Caco-2 (cell line): ENCODE results near the gene MED25. TPM values are rescaled to one million over a fixed set of nuclear protein-coding genes. Genes with fewer than 3 reads are reported as not detected.

ENCODE experiments used
- BruUV-seq: library from RNA; stranded (reverse); fragments of 400-500 nt; replicated peaks from 2 replicates; lab custom pipeline; 2021; lab: Mats Ljungman, UMichigan
- CTCF ChIA-PET: fragments of 300-600 bp; sonication (Branson Sonifier 250); formaldehyde crosslinking; loops from one replicate; lab custom pipeline; 2022; ENCODE audit warnings: antibody characterized with exemption; lab: Charles Lee
- POLR2A ChIA-PET: fragments of 300-600 bp; sonication (Branson Sonifier 250); formaldehyde crosslinking; loops from one replicate; lab custom pipeline; 2022; ENCODE audit warnings: antibody characterized with exemption; lab: Charles Lee
- DNase-seq, 2 experiments: peaks; one replicate each; pipeline versions ENCODE4 v3.0.0 to v3.0.0-alpha.2; 2020 to 2022
- H3K27me3 ChIP-seq: replicated peaks from 2 replicates; pipeline ENCODE4 v1.6.0; 2011; ENCODE audit warnings: low read length; ENCODE audit not compliant: control insufficient read depth, insufficient read depth
- H3K36me3 ChIP-seq: 2 replicates; pipeline ENCODE4 v1.5.1; 2011; ENCODE audit warnings: low read length; ENCODE audit not compliant: control insufficient read depth, insufficient read depth
- H3K4me1 ChIP-seq: fragments of 250-450 bp; sonication (Bioruptor Pico); 2 replicates; pipeline ENCODE4 v1.5.1; 2020; ENCODE audit warnings: mild to moderate bottlenecking
- H3K4me3 ChIP-seq: 2 replicates; pipeline ENCODE4 v1.5.1; 2011; ENCODE audit warnings: low read depth, mild to moderate bottlenecking, control low read depth, low read length
- H3K9me3 ChIP-seq: fragments of 250-450 bp; sonication (Bioruptor Pico); 2 replicates; pipeline ENCODE4 v1.5.1; 2020; ENCODE audit warnings: mild to moderate bottlenecking, moderate library complexity
- H3K27ac Mint-ChIP-seq: one replicate; pipeline ENCODE4 v1.8.0; 2022; ENCODE audit warnings: mixed read lengths; ENCODE audit not compliant: unreplicated experiment
- H3K27me3 Mint-ChIP-seq: one replicate; pipeline ENCODE4 v1.8.0; 2022; ENCODE audit warnings: mixed read lengths; ENCODE audit not compliant: insufficient read depth, unreplicated experiment
- H3K36me3 Mint-ChIP-seq: one replicate; pipeline ENCODE4 v1.8.0; 2022; ENCODE audit warnings: mild to moderate bottlenecking, mixed read lengths; ENCODE audit not compliant: insufficient read depth, unreplicated experiment
- H3K4me1 Mint-ChIP-seq: one replicate; pipeline ENCODE4 v1.8.0; 2022; ENCODE audit warnings: low read depth, mixed read lengths; ENCODE audit not compliant: unreplicated experiment
- H3K4me3 Mint-ChIP-seq: one replicate; pipeline ENCODE4 v1.8.0; 2022; ENCODE audit warnings: mild to moderate bottlenecking, moderate library complexity, mixed read lengths; ENCODE audit not compliant: unreplicated experiment
- H3K9me3 Mint-ChIP-seq: one replicate; pipeline ENCODE4 v1.8.0; 2022; ENCODE audit warnings: mixed read lengths; ENCODE audit not compliant: unreplicated experiment
- intact Hi-C: fragments of 100-400 bp; cut with micrococcal nuclease; formaldehyde crosslinking; loops from one replicate; pipeline ENCODE4 v1.10.0; 2022; ENCODE audit not compliant: unreplicated experiment
- total RNA-seq: library from RNA; stranded (reverse); gene quantifications from 2 replicates; pipeline ENCODE4 v1.2.3, GENCODE V29; 2022
- TF ChIP-seq, protein P1 (sequence below), 2 experiments: fragments of 200-600 bp in 1 of 2; IDR thresholded peaks; 1 replicate in 1 of 2; 2 replicates in 1 of 2; pipeline versions ENCODE4 v1.5.1 to v1.8.0; 2011 to 2022; ENCODE audit warnings: antibody characterized with exemption in 1 of 2, control low read depth in 1 of 2, inconsistent platforms in 1 of 2, low read depth in 1 of 2, low read length in 1 of 2, mild to moderate bottlenecking in 1 of 2, moderate library complexity in 1 of 2; ENCODE audit not compliant: insufficient read depth in 1 of 2, severe bottlenecking in 1 of 2, unreplicated experiment in 1 of 2

Gene MED25
- total RNA-seq, 1 experiment from 2014 or later, result 102 TPM

DNA sequence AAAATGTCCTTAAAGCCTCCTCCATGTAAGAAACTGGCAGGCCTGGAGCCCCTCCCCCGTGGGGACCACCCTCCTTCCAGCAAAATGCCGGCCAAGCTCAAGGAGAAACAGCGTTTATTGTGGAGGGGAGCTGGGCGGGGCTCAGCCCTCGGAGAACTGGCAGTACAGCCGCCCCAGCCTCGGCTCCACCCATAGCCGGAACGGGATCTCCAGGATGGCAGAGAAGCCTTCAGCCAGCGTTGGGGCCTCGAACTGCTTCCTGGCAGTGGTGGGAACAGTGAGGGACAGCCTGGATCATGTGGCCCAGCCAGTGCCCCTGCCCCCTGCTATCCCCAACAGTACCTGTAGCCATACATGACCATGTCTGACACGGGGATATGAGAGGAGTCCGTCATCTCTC is 43.0 kb downstream of the MED25 start:
- CTCF ChIA-PET, result no interaction called here
- no peak overlapping the region for H3K4me3 Mint-ChIP-seq
- peaks cover 96% of the 10 kb centered on the region for H3K36me3 Mint-ChIP-seq
- TF ChIP-seq, protein P1, sequence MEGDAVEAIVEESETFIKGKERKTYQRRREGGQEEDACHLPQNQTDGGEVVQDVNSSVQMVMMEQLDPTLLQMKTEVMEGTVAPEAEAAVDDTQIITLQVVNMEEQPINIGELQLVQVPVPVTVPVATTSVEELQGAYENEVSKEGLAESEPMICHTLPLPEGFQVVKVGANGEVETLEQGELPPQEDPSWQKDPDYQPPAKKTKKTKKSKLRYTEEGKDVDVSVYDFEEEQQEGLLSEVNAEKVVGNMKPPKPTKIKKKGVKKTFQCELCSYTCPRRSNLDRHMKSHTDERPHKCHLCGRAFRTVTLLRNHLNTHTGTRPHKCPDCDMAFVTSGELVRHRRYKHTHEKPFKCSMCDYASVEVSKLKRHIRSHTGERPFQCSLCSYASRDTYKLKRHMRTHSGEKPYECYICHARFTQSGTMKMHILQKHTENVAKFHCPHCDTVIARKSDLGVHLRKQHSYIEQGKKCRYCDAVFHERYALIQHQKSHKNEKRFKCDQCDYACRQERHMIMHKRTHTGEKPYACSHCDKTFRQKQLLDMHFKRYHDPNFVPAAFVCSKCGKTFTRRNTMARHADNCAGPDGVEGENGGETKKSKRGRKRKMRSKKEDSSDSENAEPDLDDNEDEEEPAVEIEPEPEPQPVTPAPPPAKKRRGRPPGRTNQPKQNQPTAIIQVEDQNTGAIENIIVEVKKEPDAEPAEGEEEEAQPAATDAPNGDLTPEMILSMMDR (IDR thresholded peaks at IDR 0.05; ENCODE audit: insufficient read depth in 1 of 2, low read depth in 1 of 2, low read length in 1 of 2, severe bottlenecking in 1 of 2, unreplicated experiment in 1 of 2), result no peak
- H3K9me3 Mint-ChIP-seq, result no peaks in the 10 kb centered on the region
- H3K27me3 Mint-ChIP-seq, result no peaks in the 10 kb centered on the region
- Histone ChIP-seq H3K4me3 (no peak overlapping the region), H3K27me3 (no peaks in the 10 kb centered on the region), H3K9me3 (no peaks in the 10 kb centered on the region), H3K36me3 (peaks cover 16% of the 10 kb centered on the region), H3K4me1 (peaks cover 6% of the 10 kb centered on the region)
- DNase-seq, result no peak
- POLR2A ChIA-PET, result interaction anchor here (0.6 kb wide), 1 partner anchor 48 kb away, joined by 5 read pairs; no protein-coding TSS in a partner anchor
- intact Hi-C loops, result no loop called here
- BruUV-seq, result no TSS peak
- H3K27ac Mint-ChIP-seq, result peak overlapping the region; percentile 45
- peaks cover 12% of the 10 kb centered on the region for H3K4me1 Mint-ChIP-seq

DNA sequence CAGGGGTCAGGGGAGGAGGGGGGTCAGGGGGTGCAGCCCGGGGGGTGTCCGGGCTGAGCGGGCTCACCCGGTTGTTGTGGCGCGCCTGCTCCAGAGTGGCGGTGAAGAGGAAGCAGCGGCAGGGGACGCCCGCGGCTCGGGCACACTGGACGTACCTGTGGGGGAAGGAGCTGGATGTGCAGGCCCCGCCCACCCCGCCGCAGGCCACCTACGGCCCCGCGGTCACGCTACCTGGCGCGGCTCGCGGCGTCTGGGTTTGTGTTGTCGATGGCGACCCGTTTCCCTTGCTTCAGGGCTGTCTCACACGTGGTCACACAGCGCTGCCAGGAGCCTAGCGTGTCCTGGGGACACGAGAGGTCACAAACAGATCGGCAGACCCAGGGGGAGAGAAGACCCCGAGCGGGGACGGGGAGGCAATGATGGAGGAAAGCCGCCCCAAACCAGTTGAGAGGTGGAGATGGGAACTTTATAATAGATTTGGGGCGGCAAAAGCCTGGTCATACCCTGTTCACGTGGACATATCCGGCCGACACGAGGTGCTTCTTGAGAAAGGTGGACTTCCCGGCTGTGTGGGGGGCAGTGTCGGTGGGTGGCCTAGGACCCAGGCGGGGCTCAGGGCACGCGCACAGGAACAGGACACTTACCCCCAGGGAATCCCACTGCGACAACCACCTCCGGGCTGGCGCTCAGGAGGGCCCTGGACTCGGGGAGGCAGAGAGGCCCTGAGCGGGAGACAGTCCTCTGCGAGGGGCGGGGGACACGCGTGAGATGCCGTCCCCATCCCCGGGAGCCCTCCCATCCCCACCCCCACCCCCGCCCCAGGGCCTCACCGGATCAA is 43.7 kb downstream of the MED25 start:
- intact Hi-C loops, result no loop called here
- POLR2A ChIA-PET, result no interaction called here

More for the DNA sequence above, 43.7 kb downstream of the MED25 start:
- Mint-ChIP-seq H3K27me3 (no peaks in the 10 kb centered on the region), H3K4me1 (peaks cover 18% of the 10 kb centered on the region), H3K27ac (peak overlapping the region; percentile 76), H3K36me3 (peaks cover 96% of the 10 kb centered on the region), H3K4me3 (no peak overlapping the region), H3K9me3 (no peaks in the 10 kb centered on the region)
- CTCF ChIA-PET, result no interaction called here
- TF ChIP-seq, protein P1 (IDR thresholded peaks at IDR 0.05; ENCODE audit: insufficient read depth in 1 of 2, low read depth in 1 of 2, low read length in 1 of 2, severe bottlenecking in 1 of 2, unreplicated experiment in 1 of 2), result no peak
- no TSS peak for BruUV-seq
- Histone ChIP-seq H3K4me3 (no peak overlapping the region), H3K9me3 (no peaks in the 10 kb centered on the region), H3K27me3 (no peaks in the 10 kb centered on the region), H3K36me3 (peaks cover 18% of the 10 kb centered on the region), H3K4me1 (peaks cover 10% of the 10 kb centered on the region)
- no peak for DNase-seq
